HepG2 (cell line): ENCODE data around the gene FANCL. TPM values are rescaled to one million over a fixed set of nuclear protein-coding genes. Genes with fewer than 3 reads are reported as not detected.

Source experiments
- AGO1 ChIP-seq: fragments of 200-400 bp; formaldehyde crosslinking; IDR thresholded peaks from 2 replicates; pipeline ENCODE4 v1.6.1; 2017; ENCODE audit warnings: mild to moderate bottlenecking, low read depth, low read length, moderate library complexity; ENCODE audit not compliant: poor library complexity, severe bottlenecking
- FOXO1 ChIP-seq: sonication (generic); formaldehyde crosslinking; IDR thresholded peaks from 2 replicates; pipeline ENCODE4 v1.4.0; 2020; ENCODE audit warnings: missing genetic modification reagents
- POLR2AphosphoS5 ChIP-seq: IDR thresholded peaks from 2 replicates; pipeline ENCODE4 v1.6.1; 2012; ENCODE audit warnings: low read depth, low read length
- ZNF30 ChIP-seq: sonication (generic); formaldehyde crosslinking; IDR thresholded peaks from 2 replicates; pipeline ENCODE4 v1.5.0; 2020; ENCODE audit warnings: mild to moderate bottlenecking, missing genetic modification reagents
- ZNF619 ChIP-seq: sonication (generic); formaldehyde crosslinking; IDR thresholded peaks from 2 replicates; pipeline ENCODE4 v1.4.0; 2020; ENCODE audit warnings: mild to moderate bottlenecking, missing genetic modification reagents
- ZNF724P ChIP-seq: sonication (generic); formaldehyde crosslinking; IDR thresholded peaks from 2 replicates; pipeline ENCODE4 v1.8.0; 2022; ENCODE audit warnings: missing genetic modification reagents, borderline replicate concordance
- polyA plus RNA-seq, 8 experiments: library from polyadenylated mRNA; depleted of rRNA in 3 of 8; stranded (reverse) in 7 of 8; unstranded in 1 of 8; fragments of >200 nt; fragmentation: Illumina TruSeq in 4 of 8; extraction: Trizol in 4 of 8; gene quantifications; 2 replicates each; pipeline versions ENCODE4 v1.2.1 to v1.2.3, GENCODE V29; 2011 to 2016; ENCODE audit warnings: low read depth in 4 of 8, missing spikeins in 1 of 8, mixed read lengths in 1 of 8; ENCODE audit not compliant: insufficient read depth in 1 of 8
- total RNA-seq, 5 experiments: library from RNA; depleted of rRNA; stranded (reverse); fragments of >200 nt; fragmentation: Illumina TruSeq; extraction: Trizol; gene quantifications; 2 replicates each; pipeline ENCODE4 v1.2.3, GENCODE V29; 2016; ENCODE audit warnings: low read depth in 1 of 5
- TF ChIP-seq, protein P1 (sequence below): sonication (generic); formaldehyde crosslinking; IDR thresholded peaks from 2 replicates; pipeline ENCODE4 v1.5.0; 2020; ENCODE audit warnings: missing genetic modification reagents, mild to moderate bottlenecking, borderline replicate concordance
- TF ChIP-seq, protein P2 (sequence below): sonication (generic); formaldehyde crosslinking; IDR thresholded peaks from 2 replicates; pipeline ENCODE4 v1.4.0; 2020; ENCODE audit warnings: low read depth, mild to moderate bottlenecking, missing genetic modification reagents
- TF ChIP-seq, protein P3 (sequence below): sonication (generic); formaldehyde crosslinking; IDR thresholded peaks from 2 replicates; pipeline ENCODE4 v1.4.0; 2020; ENCODE audit warnings: missing genetic modification reagents
- TF ChIP-seq, protein P4 (sequence below): sonication (generic); formaldehyde crosslinking; IDR thresholded peaks from 2 replicates; pipeline ENCODE4 v1.9.0; 2021; ENCODE audit warnings: missing genetic modification reagents, mild to moderate bottlenecking, borderline replicate concordance
- TF ChIP-seq, protein P5 (sequence below): conservative IDR thresholded peaks from 2 replicates; pipeline ENCODE4 v1.6.1; 2018; ENCODE audit warnings: missing genetic modification reagents
- TF ChIP-seq, protein P6 (sequence below): sonication (generic); formaldehyde crosslinking; IDR thresholded peaks from 2 replicates; pipeline ENCODE4 v1.4.0; 2020; ENCODE audit warnings: missing genetic modification reagents, borderline replicate concordance

The FANCL gene
- total and polyA plus RNA-seq, 2 of the 13 experiments (the other 11 are each of a cell fraction or from before 2014, with no cell fraction given), result 40.7 to 66.8 TPM

DNA sequence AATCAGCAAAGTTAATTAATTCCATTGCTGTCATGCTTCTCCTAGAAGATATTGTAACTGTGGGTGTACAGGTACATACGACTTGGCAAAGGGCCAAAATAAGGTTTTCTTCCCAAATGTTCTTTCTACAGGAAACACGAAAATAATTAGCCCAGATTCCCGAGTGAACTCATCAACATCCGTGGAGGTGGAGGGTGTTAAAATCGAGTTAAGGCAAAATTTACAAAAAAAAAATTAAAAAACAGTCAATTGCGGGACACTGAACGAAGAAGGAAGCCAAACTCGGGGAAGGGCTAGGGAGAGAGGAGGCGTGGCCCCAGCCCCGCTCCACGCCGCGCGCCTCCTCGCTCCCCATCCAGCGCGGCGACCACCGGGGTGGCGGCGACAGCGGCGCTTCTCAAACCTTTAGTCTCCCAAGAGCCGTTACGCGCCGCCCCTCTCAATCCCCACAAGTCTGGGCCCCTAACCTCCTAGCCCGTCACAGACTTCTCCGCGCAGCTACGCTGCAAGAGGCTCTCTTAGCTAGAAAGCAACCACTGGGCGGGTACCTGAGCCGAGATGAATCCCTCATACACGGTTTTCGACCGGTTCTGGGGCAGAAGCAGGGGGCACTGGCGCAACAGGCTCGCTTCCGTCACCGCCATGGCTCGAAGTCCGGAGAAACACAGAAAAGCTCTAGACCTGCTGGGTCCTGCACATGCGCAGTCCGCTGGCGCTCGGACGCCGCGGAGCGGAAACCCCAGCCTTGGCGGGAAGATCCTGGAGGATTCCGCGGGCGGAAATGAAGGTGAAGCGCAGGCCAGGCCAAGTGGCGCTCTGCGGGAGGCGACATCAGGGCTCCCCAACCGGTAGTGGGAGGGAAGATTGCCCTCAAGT lies at the start of gene FANCL (continued):
- TF ChIP-seq ZNF724P (CRISPR knock-in tag) (peak; percentile 99), ZNF619 (CRISPR knock-in tag) (peak; percentile 88; the same call in 1 of the 2 replicates), FOXO1 (peak; percentile 58), POLR2AphosphoS5 (peak; percentile 98), AGO1 (peak; percentile 83), ZNF30 (CRISPR knock-in tag) (no peak)
- TF ChIP-seq, protein P1, sequence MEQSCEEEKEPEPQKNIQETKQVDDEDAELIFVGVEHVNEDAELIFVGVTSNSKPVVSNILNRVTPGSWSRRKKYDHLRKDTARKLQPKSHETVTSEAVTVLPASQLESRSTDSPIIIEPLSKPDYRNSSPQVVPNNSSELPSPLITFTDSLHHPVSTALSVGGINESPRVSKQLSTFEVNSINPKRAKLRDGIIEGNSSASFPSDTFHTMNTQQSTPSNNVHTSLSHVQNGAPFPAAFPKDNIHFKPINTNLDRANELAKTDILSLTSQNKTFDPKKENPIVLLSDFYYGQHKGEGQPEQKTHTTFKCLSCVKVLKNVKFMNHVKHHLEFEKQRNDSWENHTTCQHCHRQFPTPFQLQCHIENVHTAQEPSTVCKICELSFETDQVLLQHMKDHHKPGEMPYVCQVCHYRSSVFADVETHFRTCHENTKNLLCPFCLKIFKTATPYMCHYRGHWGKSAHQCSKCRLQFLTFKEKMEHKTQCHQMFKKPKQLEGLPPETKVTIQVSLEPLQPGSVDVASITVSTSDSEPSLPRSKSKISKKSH (CRISPR knock-in tag), result peak; percentile 99
- TF ChIP-seq, protein P2, sequence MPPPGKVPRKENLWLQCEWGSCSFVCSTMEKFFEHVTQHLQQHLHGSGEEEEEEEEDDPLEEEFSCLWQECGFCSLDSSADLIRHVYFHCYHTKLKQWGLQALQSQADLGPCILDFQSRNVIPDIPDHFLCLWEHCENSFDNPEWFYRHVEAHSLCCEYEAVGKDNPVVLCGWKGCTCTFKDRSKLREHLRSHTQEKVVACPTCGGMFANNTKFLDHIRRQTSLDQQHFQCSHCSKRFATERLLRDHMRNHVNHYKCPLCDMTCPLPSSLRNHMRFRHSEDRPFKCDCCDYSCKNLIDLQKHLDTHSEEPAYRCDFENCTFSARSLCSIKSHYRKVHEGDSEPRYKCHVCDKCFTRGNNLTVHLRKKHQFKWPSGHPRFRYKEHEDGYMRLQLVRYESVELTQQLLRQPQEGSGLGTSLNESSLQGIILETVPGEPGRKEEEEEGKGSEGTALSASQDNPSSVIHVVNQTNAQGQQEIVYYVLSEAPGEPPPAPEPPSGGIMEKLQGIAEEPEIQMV (CRISPR knock-in tag), result peak; percentile 95
- TF ChIP-seq, protein P3, sequence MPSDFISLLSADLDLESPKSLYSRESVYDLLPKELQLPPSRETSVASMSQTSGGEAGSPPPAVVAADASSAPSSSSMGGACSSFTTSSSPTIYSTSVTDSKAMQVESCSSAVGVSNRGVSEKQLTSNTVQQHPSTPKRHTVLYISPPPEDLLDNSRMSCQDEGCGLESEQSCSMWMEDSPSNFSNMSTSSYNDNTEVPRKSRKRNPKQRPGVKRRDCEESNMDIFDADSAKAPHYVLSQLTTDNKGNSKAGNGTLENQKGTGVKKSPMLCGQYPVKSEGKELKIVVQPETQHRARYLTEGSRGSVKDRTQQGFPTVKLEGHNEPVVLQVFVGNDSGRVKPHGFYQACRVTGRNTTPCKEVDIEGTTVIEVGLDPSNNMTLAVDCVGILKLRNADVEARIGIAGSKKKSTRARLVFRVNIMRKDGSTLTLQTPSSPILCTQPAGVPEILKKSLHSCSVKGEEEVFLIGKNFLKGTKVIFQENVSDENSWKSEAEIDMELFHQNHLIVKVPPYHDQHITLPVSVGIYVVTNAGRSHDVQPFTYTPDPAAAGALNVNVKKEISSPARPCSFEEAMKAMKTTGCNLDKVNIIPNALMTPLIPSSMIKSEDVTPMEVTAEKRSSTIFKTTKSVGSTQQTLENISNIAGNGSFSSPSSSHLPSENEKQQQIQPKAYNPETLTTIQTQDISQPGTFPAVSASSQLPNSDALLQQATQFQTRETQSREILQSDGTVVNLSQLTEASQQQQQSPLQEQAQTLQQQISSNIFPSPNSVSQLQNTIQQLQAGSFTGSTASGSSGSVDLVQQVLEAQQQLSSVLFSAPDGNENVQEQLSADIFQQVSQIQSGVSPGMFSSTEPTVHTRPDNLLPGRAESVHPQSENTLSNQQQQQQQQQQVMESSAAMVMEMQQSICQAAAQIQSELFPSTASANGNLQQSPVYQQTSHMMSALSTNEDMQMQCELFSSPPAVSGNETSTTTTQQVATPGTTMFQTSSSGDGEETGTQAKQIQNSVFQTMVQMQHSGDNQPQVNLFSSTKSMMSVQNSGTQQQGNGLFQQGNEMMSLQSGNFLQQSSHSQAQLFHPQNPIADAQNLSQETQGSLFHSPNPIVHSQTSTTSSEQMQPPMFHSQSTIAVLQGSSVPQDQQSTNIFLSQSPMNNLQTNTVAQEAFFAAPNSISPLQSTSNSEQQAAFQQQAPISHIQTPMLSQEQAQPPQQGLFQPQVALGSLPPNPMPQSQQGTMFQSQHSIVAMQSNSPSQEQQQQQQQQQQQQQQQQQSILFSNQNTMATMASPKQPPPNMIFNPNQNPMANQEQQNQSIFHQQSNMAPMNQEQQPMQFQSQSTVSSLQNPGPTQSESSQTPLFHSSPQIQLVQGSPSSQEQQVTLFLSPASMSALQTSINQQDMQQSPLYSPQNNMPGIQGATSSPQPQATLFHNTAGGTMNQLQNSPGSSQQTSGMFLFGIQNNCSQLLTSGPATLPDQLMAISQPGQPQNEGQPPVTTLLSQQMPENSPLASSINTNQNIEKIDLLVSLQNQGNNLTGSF (CRISPR knock-in tag), result peak; percentile 98
- TF ChIP-seq, protein P4, sequence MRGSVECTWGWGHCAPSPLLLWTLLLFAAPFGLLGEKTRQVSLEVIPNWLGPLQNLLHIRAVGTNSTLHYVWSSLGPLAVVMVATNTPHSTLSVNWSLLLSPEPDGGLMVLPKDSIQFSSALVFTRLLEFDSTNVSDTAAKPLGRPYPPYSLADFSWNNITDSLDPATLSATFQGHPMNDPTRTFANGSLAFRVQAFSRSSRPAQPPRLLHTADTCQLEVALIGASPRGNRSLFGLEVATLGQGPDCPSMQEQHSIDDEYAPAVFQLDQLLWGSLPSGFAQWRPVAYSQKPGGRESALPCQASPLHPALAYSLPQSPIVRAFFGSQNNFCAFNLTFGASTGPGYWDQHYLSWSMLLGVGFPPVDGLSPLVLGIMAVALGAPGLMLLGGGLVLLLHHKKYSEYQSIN (CRISPR knock-in tag), result no peak; the same call in 1 of the 2 replicates
- TF ChIP-seq, protein P5, sequence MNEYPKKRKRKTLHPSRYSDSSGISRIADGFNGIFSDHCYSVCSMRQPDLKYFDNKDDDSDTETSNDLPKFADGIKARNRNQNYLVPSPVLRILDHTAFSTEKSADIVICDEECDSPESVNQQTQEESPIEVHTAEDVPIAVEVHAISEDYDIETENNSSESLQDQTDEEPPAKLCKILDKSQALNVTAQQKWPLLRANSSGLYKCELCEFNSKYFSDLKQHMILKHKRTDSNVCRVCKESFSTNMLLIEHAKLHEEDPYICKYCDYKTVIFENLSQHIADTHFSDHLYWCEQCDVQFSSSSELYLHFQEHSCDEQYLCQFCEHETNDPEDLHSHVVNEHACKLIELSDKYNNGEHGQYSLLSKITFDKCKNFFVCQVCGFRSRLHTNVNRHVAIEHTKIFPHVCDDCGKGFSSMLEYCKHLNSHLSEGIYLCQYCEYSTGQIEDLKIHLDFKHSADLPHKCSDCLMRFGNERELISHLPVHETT (CRISPR knock-in tag), result no peak
- TF ChIP-seq, protein P6, sequence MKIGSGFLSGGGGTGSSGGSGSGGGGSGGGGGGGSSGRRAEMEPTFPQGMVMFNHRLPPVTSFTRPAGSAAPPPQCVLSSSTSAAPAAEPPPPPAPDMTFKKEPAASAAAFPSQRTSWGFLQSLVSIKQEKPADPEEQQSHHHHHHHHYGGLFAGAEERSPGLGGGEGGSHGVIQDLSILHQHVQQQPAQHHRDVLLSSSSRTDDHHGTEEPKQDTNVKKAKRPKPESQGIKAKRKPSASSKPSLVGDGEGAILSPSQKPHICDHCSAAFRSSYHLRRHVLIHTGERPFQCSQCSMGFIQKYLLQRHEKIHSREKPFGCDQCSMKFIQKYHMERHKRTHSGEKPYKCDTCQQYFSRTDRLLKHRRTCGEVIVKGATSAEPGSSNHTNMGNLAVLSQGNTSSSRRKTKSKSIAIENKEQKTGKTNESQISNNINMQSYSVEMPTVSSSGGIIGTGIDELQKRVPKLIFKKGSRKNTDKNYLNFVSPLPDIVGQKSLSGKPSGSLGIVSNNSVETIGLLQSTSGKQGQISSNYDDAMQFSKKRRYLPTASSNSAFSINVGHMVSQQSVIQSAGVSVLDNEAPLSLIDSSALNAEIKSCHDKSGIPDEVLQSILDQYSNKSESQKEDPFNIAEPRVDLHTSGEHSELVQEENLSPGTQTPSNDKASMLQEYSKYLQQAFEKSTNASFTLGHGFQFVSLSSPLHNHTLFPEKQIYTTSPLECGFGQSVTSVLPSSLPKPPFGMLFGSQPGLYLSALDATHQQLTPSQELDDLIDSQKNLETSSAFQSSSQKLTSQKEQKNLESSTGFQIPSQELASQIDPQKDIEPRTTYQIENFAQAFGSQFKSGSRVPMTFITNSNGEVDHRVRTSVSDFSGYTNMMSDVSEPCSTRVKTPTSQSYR (CRISPR knock-in tag), result peak; percentile 65; the same call in 1 of the 2 replicates
